GM21717 (cell line): ENCODE measurements around the gene CEBPZOS.
"Not testable (repeated sequence)": the region's sequence is repeated elsewhere in the genome, so short reads cannot be mapped to it uniquely, and the experiment has no call there.

ENCODE experiments used
- ATAC-seq: cut with Tn5 transposase; IDR thresholded peaks from one replicate; pipeline ENCODE4 v1.9.1; 2021; ENCODE audit warnings: mild to moderate bottlenecking, moderate library complexity; ENCODE audit not compliant: unreplicated experiment

The CEBPZOS gene

DNA sequence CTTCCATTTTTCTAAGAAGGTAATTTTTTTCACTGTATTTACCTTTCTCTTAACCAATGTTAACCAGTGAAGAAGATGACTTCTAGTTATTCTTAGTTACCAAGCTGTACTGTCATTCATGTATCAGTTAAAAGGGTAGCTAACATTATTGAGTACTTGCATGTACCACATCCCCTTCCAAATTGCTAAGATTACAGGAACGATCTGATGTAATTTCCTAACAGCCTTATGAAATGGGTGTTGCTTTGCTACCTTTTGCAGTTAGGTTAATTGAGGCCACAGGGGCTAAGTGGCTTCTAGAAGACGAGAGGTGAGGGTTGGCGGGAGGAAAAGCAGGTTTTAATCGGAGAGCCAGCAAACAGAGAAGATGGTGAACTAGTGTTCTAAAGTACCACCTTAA, 6.0 kb upstream of the CEBPZOS start:
- ATAC-seq, result no peak

DNA sequence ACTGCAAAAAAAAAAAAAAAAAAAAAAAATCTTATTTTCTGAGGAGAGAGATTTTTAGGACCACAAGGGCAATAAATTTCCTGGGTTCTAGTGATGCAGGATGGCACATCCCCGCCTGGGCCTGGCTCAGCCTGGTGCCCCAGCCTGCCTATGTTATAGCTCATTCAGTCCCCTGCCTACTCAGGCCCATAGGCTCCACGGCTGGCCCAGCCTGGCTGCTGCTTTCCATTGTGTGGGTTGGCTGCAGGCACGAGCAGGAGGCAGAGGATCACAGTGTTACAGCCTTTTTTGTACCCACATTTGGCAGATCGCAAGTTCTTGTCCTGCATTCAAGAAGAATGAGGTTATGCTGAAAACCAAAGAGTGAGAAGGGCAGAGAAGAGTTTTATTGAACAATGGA, 5.0 kb upstream of the CEBPZOS start:
- no peak for ATAC-seq

DNA sequence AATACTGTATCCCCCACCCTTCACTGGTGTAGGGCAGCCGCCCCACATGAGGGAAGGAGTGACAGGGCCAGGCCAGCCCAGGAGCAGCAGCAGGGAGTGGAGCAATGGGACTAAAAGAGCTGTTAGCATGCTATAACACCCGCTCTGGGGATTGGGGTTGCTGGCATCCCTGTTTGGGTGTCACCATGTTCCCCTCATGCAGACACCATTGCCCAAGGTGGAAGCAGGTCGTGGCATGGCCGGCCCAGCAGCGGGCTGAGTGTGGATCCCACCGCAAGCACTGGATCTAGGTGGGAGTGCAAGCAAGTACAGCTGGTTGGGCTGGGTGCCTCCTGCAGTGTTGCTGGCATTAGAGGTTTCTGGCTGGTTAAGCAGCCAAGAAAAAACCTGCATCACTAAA, 4.5 kb upstream of the CEBPZOS start:
- ATAC-seq, result no peak

DNA sequence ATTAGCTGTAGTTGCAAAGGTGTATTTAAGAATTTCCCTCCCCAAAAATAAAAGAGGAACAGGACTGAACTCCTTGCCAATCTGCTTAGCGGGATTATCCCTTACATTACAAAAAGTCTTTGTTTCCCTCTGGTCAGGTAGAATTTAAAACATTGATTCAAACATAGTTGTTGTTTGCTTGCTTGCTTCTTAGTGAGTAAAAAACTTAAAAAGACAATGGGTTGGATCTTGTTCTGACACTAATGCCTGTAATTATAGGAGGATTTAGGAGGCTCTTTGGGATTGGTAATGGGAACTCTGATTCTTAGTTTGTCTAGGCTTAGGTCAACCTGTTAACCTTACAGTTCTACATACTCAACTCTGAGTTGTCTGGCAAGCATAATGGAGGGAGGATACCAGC, 3.7 kb upstream of the CEBPZOS start:
- no peak for ATAC-seq

DNA sequence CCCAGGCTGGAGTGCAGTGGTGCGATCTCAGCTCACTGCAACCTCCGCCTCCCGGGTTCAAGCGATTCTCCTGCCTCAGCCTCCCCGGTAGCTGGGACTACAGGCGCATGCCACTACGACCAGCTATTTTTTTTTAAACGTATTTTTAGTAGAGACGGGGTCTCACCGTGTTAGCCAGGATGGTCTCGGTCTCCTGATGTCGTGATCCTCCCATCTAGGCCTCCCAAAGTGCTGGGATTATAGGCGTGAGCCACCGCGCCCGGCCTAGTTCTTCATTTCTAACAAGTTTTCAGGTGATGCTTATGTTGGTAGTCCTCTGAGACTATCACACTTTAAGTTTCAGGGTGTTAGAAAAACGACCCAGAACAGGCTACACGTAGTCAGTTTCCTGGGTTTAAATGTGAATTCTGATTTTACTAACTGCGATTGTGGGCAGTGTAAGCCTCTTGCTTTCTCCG, 405 bp upstream of the CEBPZOS start:
- ATAC-seq, result not testable (repeated sequence)

DNA sequence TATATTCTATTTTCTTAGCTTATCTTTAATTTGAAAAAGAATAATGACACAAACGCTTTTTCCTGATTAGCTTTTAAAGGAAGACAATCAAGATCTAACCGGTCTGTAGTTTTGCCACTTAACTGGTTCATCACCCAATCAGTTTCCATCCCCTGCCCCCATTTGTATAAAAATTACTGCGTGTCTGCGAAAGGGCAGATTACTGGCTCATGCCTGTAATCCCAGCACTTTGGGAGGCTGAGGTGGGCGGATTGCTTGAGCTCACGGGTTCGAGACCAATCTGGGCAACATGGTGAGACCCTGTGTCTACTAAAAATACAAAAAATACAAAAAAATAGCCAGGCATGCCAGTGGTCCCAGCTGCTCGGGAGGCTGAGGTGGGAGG, 2.4 kb downstream of the CEBPZOS start:
- no peak for ATAC-seq

DNA sequence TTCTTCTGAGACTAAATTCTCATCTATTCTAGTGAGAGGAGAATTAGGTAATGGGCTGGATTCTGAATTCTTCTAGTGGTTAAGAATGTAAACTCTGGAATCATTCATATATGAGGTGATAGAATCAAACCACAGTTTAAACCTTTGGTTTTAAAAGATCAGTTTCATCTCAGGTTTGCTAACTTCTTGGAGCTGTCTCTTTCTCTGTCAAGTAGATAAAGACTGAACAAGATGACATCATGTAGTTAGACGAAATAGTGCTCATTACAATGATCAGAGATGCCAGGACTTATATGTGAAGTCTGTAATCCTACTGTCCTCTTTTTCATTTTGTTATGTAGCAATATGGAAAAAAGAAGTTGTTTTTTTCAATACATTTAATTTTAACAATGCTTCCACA, 4.9 kb downstream of the CEBPZOS start:
- no peak for ATAC-seq

DNA sequence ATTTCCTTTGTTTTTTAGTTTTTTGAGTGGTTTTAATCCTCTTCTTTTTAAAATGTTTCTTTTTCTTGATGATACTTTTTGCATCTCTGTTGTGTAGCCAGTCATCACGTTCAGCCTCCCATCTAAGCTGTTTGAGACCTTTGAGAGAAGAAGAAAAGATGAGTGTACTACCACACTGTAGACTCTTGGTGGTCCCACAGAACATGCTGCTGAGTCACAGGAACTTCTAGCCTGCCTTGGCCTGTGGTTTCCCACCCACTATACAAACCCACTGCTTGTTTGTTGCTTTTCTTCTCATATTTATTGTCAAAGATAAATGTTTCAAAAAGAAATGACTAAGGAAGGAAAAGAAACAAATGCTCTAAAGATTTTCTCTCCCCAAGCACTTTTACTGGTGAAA, 5.5 kb downstream of the CEBPZOS start:
- ATAC-seq, result no peak

DNA sequence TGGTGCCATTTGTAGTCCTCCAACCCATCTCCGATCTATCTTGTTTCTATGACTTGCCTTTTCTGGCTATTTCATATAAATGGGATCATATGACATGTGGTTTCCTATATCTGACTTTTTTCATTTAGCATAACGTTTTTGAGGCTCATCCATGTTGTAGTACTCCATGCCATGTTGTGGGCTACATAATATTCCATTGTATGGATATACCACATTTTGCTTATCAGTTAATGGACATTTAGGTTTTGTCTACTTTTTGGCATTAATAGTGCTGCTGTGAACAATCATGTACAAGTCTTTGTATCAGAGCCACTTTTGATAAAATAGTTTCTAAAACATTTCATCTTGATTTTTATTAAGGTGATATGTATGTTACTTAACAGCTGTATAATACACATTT, 7.4 kb downstream of the CEBPZOS start:
- ATAC-seq, result no peak

DNA sequence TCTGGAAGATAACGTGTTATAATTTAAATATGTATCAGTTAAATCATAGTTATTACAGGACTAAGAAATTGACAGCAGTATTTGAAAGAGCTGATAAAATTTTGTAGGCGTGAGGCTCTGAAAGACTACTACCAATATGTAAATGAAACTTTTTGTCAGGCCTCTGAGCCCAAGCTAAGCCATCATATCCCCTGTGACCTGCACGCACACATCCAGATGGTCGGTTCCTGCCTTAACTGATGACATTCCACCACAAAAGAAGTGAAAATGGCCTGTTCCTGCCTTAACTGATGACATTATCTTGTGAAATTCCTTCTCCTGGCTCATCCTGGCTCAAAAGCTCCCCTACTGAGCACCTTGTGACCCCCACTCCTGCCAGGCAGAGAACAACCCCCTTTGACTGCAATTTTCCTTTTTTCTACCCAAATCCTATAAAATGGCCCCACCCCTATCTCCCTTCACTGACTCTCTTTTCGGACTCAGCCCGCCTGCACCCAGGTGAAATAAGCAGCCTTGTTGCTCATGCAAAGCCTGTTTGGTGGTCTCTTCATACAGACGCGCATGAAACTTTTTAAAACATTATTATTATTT, 8.9 kb downstream of the CEBPZOS start:
- not testable (repeated sequence) for ATAC-seq

DNA sequence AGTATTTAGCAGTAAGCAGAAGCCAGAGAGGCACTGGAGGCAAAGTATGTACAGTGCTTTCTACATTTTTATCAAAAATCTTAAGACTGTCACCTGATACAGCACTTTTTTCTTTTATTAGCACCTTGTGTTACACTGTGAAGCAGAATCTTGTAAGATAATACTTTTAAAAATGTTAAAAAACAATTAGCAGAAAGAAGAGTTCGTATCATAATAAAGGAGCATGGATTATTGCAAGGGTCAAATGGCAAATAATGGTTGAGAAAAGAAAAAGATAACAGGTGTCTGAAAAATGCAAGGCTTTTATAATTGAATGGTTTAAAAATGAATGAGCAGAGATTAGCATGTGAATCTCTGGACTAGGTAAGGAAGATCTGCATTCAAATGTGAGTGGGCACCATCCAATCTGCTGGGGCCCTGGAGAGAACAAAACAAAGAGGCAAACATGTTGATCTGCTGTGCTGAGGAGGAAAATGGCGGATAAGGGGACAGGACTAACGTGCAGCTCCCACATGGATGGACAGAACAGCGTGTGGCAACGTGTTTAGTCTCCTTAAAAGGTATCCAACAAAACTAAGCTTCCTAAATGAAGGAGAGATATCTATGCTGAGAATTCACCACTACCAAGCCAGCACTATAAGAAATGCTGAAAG, 9.5 kb downstream of the CEBPZOS start:
- no peak for ATAC-seq

DNA sequence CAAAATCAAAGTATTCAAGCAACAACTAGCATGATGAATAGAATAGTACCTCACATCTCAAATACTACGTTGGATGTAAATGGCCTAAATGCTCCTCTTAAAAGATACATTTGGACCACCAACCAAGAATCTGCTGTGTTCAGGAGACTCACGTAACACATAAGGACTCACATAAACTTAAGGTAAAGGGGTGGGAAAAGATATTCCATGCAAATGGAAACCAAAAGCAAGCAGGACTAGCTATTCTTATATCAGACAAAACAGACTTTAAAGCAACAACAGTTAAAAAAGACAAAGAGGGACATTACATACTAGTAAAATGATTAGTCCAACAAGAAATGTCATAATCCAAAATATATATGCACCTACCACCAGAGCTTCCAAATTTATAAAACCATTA, 10.5 kb downstream of the CEBPZOS start:
- ATAC-seq, result not testable (repeated sequence)

DNA sequence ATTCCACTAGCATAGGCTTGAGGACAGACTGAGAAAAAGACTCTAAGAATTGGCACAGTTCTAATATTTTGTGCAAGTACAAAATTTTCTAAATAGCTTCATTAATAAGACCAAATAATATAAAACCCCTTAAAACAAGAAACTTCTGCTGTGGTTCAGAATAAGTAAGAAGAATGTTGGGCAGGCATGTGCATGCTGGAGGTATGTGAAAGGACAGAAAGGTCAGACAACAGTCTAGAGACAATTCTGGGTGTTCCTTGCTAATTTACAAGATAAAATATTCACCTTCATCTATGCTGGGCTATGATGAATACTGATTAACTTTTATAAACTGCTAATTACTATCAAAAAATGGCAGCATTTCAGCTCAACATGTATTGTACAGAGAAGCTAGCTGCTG, 14.9 kb downstream of the CEBPZOS start:
- ATAC-seq, result no peak

DNA sequence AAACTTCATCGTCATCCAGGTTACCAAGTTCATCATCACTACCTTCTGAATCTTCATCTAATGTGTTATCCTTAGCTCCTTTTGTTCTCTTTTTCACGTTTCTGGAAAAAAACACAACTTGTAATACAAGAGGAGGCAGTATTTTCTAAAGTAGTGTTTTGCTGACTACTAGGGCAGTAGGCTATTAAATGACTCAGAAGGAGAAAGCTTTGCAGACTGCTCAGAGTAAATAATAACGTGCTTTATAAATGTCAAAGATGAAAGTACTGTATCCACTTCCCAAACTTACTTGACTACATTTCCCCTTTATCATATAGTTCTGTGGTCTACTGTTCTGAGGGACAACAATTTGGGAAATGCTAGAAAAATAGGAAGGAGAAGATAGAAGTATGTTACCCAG, 15.6 kb downstream of the CEBPZOS start:
- no peak for ATAC-seq

DNA sequence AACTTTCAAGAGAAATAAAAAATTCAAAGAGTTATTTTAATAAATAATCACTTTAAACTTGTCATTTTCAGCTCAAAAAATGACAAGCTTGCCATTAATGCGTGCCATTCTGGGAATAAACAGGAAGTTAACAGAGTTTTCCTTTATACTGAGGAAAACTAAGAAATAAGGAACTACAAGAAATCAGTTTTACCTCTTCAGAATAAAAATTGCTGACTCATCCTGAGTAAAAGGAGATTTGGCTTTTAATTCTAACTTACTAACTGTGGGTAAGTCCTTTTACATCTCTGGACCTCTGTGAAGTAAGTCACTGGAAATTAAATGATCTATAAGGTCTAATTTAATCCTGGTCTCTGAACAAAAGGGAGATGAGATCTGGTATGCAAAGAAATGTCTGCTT, 19.0 kb downstream of the CEBPZOS start:
- ATAC-seq, result no peak

DNA sequence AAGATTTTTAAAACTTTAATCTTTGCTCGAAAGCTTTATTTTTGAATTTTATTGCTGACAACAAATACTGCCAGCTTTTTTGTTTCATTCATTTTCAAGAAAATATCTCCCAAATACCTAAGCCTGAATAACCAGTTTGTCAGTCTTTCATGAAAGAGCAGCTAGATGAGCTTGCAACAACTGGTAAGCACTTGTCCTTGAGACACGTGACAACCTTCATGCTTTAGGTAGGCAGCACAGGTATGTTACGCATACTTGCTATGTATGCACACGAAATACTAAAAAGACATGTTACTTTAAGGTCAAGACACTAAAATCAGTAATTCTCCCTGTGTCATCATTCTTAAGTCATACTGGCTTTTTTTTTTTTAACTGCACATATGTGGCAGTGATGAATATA, 22.8 kb downstream of the CEBPZOS start:
- ATAC-seq, result no peak

DNA sequence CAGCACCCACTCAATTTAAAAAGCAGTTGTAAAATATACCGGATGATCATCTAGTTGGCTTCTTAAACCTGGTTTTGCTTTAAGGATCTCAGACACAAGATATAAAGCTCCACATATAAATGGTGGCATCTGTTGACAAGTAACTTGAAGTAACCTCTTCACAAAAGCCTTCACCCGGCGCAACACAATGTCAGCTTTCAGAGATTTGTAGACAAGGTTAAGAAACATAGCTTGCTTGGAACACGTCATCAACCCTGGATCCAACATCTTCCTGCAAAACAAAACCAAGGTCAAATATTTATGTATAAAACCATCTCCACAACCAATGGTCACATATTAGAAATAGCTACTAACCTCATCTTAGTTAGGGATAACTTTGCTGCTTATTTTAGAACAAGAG, 26.8 kb downstream of the CEBPZOS start:
- ATAC-seq, result no peak

DNA sequence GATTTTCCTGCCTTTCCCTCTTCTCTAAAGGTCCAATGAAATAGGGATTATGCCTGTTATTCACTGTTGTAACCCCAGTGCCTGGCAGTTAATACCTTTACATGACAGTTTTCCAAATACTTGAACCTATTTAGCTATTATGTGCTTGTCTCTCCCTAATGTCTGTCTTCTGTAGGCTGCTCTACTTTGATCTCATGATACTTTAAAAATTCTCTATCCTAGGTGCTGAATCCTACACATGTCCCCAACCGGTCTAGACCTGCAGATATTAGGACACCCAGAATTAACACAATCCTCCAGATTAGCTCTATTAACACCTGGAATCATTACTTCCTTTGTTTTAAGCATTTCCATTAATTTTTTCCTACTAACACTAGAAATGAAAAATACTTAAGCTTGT, 27.8 kb downstream of the CEBPZOS start:
- ATAC-seq, result no peak

DNA sequence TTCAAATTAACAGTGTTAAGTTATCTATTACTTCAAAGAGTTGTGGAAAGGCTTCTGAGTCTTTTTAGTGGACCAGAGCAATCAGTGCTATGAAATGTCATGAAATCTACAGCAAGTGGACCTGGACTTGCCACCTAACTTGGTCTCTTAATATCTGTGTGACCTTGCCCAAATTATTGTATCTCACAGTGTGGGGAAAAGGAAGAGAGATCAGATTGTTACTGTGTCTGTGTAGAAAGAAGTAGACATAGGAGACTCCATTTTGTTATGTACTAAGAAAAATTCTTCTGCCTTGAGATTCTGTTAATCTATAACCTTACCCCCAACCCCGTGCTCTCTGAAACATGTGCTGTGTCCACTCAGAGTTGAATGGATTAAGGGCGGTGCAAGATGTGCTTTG, 28.8 kb downstream of the CEBPZOS start:
- ATAC-seq, result not testable (repeated sequence)

DNA sequence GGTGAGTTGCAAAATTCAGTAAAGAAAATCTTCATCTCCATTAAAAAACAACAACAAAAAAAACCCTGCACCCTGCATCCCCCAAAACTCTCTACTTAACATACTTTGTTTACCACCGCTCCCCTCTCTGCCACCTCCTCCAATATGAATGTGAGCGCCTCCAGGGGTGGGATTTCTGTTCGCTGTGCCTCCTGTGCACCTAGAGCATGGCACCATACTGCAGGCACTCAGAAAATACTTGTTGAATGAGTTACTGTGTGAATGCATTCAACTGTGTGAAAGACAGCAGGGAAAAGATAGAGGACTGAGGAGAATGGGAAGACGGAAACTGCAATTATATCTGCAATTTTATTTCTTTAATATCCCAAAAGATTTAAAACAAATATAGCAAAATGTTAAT, 30.6 kb downstream of the CEBPZOS start:
- no peak for ATAC-seq

DNA sequence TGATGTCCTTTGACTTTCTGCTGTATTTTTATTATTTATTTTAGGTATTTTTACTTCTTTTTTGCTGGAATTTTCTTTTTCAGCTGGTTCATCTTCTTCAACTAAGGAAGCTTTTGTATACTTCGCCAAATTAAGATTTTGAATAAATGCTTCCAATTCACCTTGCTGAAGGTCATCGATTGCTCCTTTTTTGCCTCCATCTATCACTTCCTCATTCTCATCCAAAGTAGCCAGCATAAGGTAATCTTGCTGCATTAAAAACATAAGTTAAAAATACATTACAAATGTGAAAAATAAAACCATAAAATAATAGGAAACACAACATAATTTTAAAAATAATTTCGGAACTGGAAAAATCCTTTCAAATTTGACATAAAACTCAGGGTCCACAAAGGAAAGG, 32.5 kb downstream of the CEBPZOS start:
- no peak for ATAC-seq

DNA sequence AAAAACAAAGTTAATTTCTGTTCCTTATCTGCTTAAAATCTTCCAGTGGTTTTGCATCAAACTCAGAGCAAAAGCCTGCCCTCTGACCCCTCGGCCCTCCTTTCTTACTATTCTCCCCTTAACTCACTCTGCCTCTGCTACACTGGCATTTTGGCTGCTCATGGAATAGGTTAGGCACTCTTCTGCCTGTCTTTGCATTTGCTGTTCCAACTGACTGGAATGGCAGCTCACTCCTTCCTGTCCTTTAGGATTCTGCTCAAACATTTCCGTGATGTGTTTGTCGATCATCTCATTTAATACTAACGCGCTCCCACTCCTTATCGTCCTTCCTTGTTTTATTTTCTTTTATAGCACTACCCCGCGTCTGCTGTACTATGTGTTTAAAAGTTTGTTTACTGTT, 34.3 kb downstream of the CEBPZOS start:
- ATAC-seq, result no peak
